Left lung (tissue), 10 donors: ENCODE data around the gene CZIB. TPM values are rescaled to one million over a fixed set of nuclear protein-coding genes. Genes with fewer than 3 reads are reported as not detected.
"Not testable (repeated sequence)": the region's sequence is repeated elsewhere in the genome, so short reads cannot be mapped to it uniquely, and the experiment has no call there.

Source experiments
- ATAC-seq: fragments of 200-7000 bp; cut with Tn5 transposase; one replicate; pipeline ENCODE4 v1.9.1; 2020; ENCODE audit warnings: moderate library complexity
- DNase-seq, 4 donors: peaks; one replicate each; pipeline ENCODE4 v3.0.0-alpha.2; 2013 to 2020
- H3K27ac ChIP-seq, 2 donors: fragments of 200-600 bp; sonication (generic) in 1 of 2; one replicate each; pipeline versions ENCODE4 v1.5.0 to v1.8.0; 2020 to 2021
- H3K27me3 ChIP-seq, 2 donors: fragments of 200-600 bp; sonication (generic) in 1 of 2; one replicate each; pipeline versions ENCODE4 v1.5.0 to v1.8.0; 2020 to 2021
- H3K36me3 ChIP-seq, 2 donors: fragments of 200-600 bp; sonication (generic) in 1 of 2; one replicate each; pipeline versions ENCODE4 v1.5.0 to v1.8.0; 2020 to 2021
- H3K4me1 ChIP-seq, 2 donors: fragments of 200-600 bp; one replicate each; pipeline ENCODE4 v1.8.0; 2021
- H3K4me3 ChIP-seq, 2 donors: fragments of 200-600 bp; sonication (generic) in 1 of 2; one replicate each; pipeline versions ENCODE4 v1.5.0 to v1.8.0; 2020 to 2021; ENCODE audit warnings: mild to moderate bottlenecking in 1 of 2
- H3K9me3 ChIP-seq, 2 donors: fragments of 200-600 bp; sonication (generic) in 1 of 2; one replicate each; pipeline versions ENCODE4 v1.5.0 to v1.8.0; 2020 to 2021
- intact Hi-C, 2 donors: fragments of 100-400 bp; cut with DNase I; formaldehyde crosslinking; loops; one replicate each; pipeline versions ENCODE4 v1.11.2 to v1.14.2; 2022
- polyA plus RNA-seq, 6 donors: library from polyadenylated mRNA; unstranded; fragments of 120-200 nt; gene quantifications; one replicate each; pipeline ENCODE4 v1.2.1, GENCODE V29; 2013; ENCODE audit not compliant: insufficient read length in 6 of 6
- total RNA-seq, 2 donors: library from RNA; stranded (reverse); fragmentation: NEBNext Ultra II Directional; extraction: Animal tissue kit (Norgen Biotek cat#: 25700); gene quantifications; one replicate each; pipeline ENCODE4 v1.2.1, GENCODE V29; 2021
- TF ChIP-seq, protein P1 (sequence below), 2 donors: fragments of 200-600 bp; sonication (generic) in 1 of 2; IDR thresholded peaks; one replicate each; pipeline versions ENCODE4 v1.5.0 to v1.8.0; 2021; ENCODE audit warnings: antibody characterized with exemption in 2 of 2
- donor health status: DM: no; HTN: yes; CAD: no.
- donor health status: DM: no; HTN: no; CAD: no.

The CZIB gene
- total and polyA plus RNA-seq, 8 donors: 50.5 to 103 (median 93.2) TPM

DNA sequence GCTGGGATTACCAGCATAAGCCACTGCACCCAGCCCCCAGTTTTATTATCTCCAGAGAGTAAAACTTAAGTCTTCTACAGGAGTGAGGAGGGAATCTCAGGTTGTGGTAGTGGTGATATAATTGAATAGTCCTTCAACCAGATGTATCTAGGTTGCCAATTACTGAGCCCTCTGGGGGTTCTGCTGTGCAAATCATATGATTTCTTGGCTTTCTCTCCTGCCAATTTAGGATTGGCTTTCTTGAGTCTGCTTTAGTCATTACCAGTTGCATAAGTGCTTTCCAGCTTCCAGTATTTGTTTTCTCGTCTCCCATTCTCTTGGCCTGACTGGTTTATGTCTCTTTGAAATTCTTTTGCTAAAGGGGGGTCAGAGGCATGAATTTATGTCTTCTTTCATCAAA, 12.7 kb downstream of the CZIB start:
- no peak overlapping the region for H3K27ac ChIP-seq
- no peak for ATAC-seq
- H3K4me3 ChIP-seq: no peak overlapping the region
- H3K9me3 ChIP-seq: peaks cover 0 to 16% of the 10 kb centered on the region in 2 donors
- H3K27me3 ChIP-seq: no peaks in the 10 kb centered on the region
- no peak for DNase-seq
- peaks cover 0 to 100% of the 10 kb centered on the region in 2 donors for H3K36me3 ChIP-seq
- TF ChIP-seq, protein P1, sequence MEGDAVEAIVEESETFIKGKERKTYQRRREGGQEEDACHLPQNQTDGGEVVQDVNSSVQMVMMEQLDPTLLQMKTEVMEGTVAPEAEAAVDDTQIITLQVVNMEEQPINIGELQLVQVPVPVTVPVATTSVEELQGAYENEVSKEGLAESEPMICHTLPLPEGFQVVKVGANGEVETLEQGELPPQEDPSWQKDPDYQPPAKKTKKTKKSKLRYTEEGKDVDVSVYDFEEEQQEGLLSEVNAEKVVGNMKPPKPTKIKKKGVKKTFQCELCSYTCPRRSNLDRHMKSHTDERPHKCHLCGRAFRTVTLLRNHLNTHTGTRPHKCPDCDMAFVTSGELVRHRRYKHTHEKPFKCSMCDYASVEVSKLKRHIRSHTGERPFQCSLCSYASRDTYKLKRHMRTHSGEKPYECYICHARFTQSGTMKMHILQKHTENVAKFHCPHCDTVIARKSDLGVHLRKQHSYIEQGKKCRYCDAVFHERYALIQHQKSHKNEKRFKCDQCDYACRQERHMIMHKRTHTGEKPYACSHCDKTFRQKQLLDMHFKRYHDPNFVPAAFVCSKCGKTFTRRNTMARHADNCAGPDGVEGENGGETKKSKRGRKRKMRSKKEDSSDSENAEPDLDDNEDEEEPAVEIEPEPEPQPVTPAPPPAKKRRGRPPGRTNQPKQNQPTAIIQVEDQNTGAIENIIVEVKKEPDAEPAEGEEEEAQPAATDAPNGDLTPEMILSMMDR (IDR thresholded peaks at IDR 0.05): no peak
- intact Hi-C loops: no loop called here
- no peaks in the 10 kb centered on the region for H3K4me1 ChIP-seq

DNA sequence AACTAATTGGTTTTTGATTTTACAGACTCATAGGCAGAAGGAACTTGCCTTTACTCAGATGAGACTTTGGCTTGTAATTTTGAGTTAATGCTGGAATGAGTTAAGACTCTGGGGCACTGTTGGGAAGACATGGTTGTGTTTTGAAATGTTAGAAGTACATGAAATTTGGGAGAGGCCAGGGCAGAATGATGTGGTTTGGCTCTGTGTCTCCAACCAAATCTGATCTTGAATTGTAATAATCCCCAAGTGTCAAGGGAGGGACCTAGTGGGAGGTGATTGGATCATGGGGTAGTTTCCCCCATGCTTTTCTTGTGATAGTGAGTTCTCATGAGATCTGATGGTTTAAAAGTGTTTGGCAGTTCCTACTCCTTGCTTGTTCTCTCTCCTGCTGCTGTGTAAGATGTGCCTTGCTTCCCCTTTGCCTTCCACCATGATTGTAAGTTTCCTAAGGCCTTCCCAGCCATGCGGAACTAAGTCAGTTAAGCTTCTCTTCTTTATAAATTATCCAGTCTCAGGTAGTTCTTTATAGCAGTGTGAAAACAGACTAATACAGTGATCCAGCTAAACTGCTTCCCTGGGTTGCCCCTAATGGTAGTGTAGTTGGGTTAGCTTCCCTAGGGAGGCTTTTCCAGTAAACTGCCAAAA, 13.6 kb downstream of the CZIB start:
- Histone ChIP-seq H3K4me3 (no peak overlapping the region), H3K27me3 (no peaks in the 10 kb centered on the region), H3K36me3 (peaks cover 0 to 100% of the 10 kb centered on the region in 2 donors), H3K4me1 (no peaks in the 10 kb centered on the region), H3K27ac (no peak overlapping the region), H3K9me3 (peaks cover 0 to 16% of the 10 kb centered on the region in 2 donors)
- TF ChIP-seq, protein P1 (IDR thresholded peaks at IDR 0.05): no peak
- intact Hi-C loops: no loop called here
- DNase-seq: no peak
- no peak for ATAC-seq

DNA sequence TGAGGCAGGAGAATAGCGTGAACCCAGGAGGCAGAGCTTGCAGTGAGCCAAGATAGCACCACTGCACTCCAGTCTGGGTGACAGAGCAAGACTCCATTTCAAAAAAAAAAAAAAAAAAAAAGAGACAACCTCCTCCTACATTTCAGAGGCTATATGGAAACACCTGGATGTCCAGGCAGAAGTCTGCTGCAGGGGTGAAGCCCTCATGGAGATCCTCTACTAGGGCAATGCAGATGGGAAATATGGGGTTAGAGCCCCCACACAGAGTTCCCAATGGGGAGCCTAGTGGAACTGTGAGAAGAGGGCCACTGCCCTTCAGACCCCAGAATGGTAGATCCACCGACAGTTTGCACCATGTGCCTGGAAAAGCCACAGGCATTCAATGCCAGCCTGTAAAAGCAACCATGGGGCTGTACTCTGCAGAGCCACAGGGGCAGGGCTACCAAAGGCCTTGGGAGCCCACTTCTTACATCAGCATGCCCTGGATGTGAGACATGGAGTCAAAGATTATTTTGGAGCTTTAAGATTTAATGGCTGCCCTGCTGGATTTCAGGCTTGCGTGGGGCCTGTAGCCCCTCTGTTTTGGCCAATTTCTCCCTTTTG, 14.2 kb downstream of the CZIB start:
- ATAC-seq, DNase-seq, H3K4me3 ChIP-seq, H3K27ac ChIP-seq, H3K4me1 ChIP-seq, intact Hi-C loops, H3K27me3 ChIP-seq: not testable (repeated sequence)
- peaks cover 0 to 98% of the 10 kb centered on the region in 2 donors for H3K36me3 ChIP-seq
- H3K9me3 ChIP-seq: peaks cover 0 to 16% of the 10 kb centered on the region in 2 donors

DNA sequence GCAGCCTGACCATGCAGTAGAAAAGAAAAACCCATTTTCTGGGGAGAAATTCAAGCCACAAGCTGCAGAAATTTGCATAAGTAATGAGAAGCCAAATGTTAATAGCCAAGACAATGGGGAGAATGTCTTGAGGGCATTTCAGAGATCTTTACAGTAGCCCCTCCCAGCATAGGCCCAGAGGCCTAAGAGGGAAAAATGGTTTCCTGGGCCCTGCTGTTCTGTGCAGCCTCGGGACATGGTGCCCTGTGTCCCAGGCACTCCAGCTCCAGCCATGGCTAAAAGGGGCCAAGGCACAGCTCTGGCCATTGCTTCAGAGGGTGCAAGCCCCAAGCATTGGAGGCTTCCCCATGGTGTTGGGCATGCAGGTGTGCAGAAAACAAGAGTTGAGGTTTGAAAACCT, 14.9 kb downstream of the CZIB start:
- DNase-seq, intact Hi-C loops, H3K4me1 ChIP-seq, H3K27ac ChIP-seq, H3K27me3 ChIP-seq, H3K4me3 ChIP-seq, ATAC-seq: not testable (repeated sequence)
- Histone ChIP-seq H3K36me3 (peaks cover 0 to 98% of the 10 kb centered on the region in 2 donors), H3K9me3 (peaks cover 0 to 16% of the 10 kb centered on the region in 2 donors)

DNA sequence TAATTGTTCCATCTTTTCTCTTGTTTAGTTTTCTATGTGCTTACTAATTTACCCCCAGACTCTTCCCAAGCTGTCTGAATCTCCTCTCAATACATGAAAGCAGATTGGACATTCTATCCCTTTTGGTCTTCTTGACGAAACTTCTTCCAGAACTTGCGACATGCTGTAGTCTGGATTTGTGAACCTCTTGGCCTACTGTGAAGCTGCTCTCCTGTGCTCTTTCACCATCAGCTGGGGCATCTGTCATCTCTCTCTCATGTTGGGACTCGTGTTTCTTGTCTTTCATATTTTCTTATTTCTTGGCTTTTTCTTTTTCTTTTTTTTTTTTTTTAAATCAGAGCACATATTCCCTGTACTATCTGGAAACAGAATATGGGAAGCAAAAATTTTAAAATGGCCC, 17.0 kb downstream of the CZIB start:
- Histone ChIP-seq H3K9me3 (peaks cover 0 to 16% of the 10 kb centered on the region in 2 donors), H3K27me3 (no peaks in the 10 kb centered on the region), H3K36me3 (peaks cover 0 to 78% of the 10 kb centered on the region in 2 donors), H3K4me3 (no peak overlapping the region), H3K4me1 (peaks cover 0 to 10% of the 10 kb centered on the region in 2 donors), H3K27ac (no peak overlapping the region)
- intact Hi-C loops: no loop called here
- ATAC-seq: no peak
- TF ChIP-seq, protein P1 (IDR thresholded peaks at IDR 0.05): no peak
- no peak for DNase-seq

DNA sequence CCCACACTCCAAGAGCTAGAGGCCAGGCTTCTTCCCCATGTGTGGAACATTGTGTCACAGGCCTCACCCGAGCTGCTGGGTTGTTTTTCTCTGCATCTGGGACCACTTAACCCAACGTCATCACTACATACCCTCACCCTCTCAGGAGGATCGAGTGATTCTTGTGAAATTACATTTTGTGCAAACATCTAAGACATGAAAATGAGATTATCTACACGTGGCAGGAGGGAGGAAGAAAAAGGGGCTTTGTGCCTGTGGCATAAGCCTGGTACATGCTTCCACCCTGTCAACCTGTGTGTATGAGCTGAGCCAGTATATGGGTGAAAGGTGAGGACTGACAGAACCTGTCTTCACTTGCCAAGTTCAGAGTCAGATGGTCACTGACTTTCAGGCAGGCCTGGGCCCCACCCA, 22.2 kb downstream of the CZIB start:
- intact Hi-C loops: no loop called here
- H3K27ac ChIP-seq: peak overlapping the region in 1 of 2 donors; percentile 98
- no peak for DNase-seq
- H3K27me3 ChIP-seq: no peaks in the 10 kb centered on the region
- H3K36me3 ChIP-seq: peaks cover 0 to 26% of the 10 kb centered on the region in 2 donors
- no peak overlapping the region for H3K4me3 ChIP-seq
- TF ChIP-seq, protein P1 (IDR thresholded peaks at IDR 0.05): no peak
- H3K4me1 ChIP-seq: peaks cover 5 to 28% of the 10 kb centered on the region in 2 donors
- no peak for ATAC-seq
- H3K9me3 ChIP-seq: no peaks in the 10 kb centered on the region
